PFSK-1 (cell line): Measurements from ENCODE around the gene OR8B3.

Experiments used
- FOXP2 ChIP-seq: optimal IDR thresholded peaks from 2 replicates; pipeline ENCODE3; 2011; ENCODE audit warnings: borderline replicate concordance, control low read depth, inconsistent platforms; ENCODE audit not compliant: insufficient read depth; ENCODE audit errors: extremely low read length, extremely low read depth
- POLR2AphosphoS5 ChIP-seq: IDR thresholded peaks from 2 replicates; pipeline ENCODE4 v1.6.1; 2012; ENCODE audit warnings: low read depth, mild to moderate bottlenecking, control low read depth, low read length, moderate library complexity
- REST ChIP-seq, 2 experiments: IDR thresholded peaks; 2 replicates each; pipeline versions ENCODE4 v1.6.1 to v1.8.0; 2011 to 2012; ENCODE audit warnings: low read depth in 2 of 2, low read length in 2 of 2, control low read depth in 1 of 2, inconsistent platforms in 1 of 2, mild to moderate bottlenecking in 1 of 2, moderate library complexity in 1 of 2; ENCODE audit not compliant: insufficient read depth in 1 of 2

- TF ChIP-seq REST (IDR thresholded peaks at IDR 0.05; ENCODE audit: insufficient read depth in 1 of 2, low read depth in 2 of 2, low read length in 2 of 2): no peak
- TF ChIP-seq FOXP2: no peak
- no peak for TF ChIP-seq POLR2AphosphoS5
These were observed 18.2 kb downstream of the OR8B3 start for GRCh38 chr11:124380585-124380984.
